Glutamatergic neuron (in vitro differentiated cells): Measurements from ENCODE around the gene GPC6. TPM values are rescaled to one million over a fixed set of nuclear protein-coding genes. Genes with fewer than 3 reads are reported as not detected.

Experiments
- DNase-seq: peaks from one replicate; pipeline ENCODE4 v3.0.0; 2022
- H3K27ac Mint-ChIP-seq: one replicate; pipeline ENCODE4 v1.8.0; 2020; ENCODE audit warnings: mild to moderate bottlenecking, mixed read lengths, inconsistent platforms; ENCODE audit not compliant: unreplicated experiment
- H3K27me3 Mint-ChIP-seq: one replicate; pipeline ENCODE4 v1.8.0; 2020; ENCODE audit warnings: mild to moderate bottlenecking, moderate library complexity, mixed read lengths, inconsistent platforms; ENCODE audit not compliant: unreplicated experiment
- H3K36me3 Mint-ChIP-seq: one replicate; pipeline ENCODE4 v1.8.0; 2020; ENCODE audit warnings: mild to moderate bottlenecking, mixed read lengths, inconsistent platforms; ENCODE audit not compliant: unreplicated experiment
- H3K4me1 Mint-ChIP-seq: one replicate; pipeline ENCODE4 v1.8.0; 2020; ENCODE audit warnings: mild to moderate bottlenecking, low read depth, mixed read lengths, inconsistent platforms; ENCODE audit not compliant: unreplicated experiment
- H3K4me3 Mint-ChIP-seq: one replicate; pipeline ENCODE4 v1.8.0; 2020; ENCODE audit warnings: mild to moderate bottlenecking, mixed read lengths, inconsistent platforms; ENCODE audit not compliant: unreplicated experiment
- H3K9me3 Mint-ChIP-seq: one replicate; pipeline ENCODE4 v1.8.0; 2020; ENCODE audit warnings: mild to moderate bottlenecking, moderate library complexity, mixed read lengths, inconsistent platforms; ENCODE audit not compliant: unreplicated experiment
- CTCF ChIP-seq: fragments of 200-600 bp; sonication (generic); IDR thresholded peaks from one replicate; pipeline ENCODE4 v1.5.0; 2021; ENCODE audit not compliant: partially characterized antibody, unreplicated experiment
- total RNA-seq: library from RNA; stranded (reverse); fragmentation: NEBNext Ultra II Directional; extraction: Animal tissue kit (Norgen Biotek cat#: 25700); gene quantifications from one replicate; pipeline ENCODE4 v1.2.1, GENCODE V29; 2021; ENCODE audit not compliant: unreplicated experiment

Gene GPC6
- total RNA-seq, 1 donor from 2014 or later: 11.8 TPM

GRCh38 chr13:94346261-94347019 lies 1119.8 kb downstream of the GPC6 start:
- Mint-ChIP-seq H3K27ac (no peak overlapping the region), H3K9me3 (no peaks in the 10 kb centered on the region)
- no peak for DNase-seq

GRCh38 chr13:94351292-94351990 lies 1124.8 kb downstream of the GPC6 start:
- no peak for DNase-seq
- Mint-ChIP-seq H3K4me1 (peaks cover 17% of the 10 kb centered on the region), H3K36me3 (no peaks in the 10 kb centered on the region), H3K4me3 (peak overlapping the region; percentile 12), H3K27ac (peak overlapping the region; percentile 87), H3K27me3 (peaks cover 4% of the 10 kb centered on the region), H3K9me3 (peaks cover 4% of the 10 kb centered on the region)
- TF ChIP-seq CTCF: no peak

More at GRCh38 chr13:94346261-94347019, 1119.8 kb downstream of the GPC6 start:
- Mint-ChIP-seq H3K4me1 (peaks cover 22% of the 10 kb centered on the region), H3K36me3 (peaks cover 3% of the 10 kb centered on the region), H3K4me3 (no peak overlapping the region), H3K27me3 (peaks cover 2% of the 10 kb centered on the region)
- no peak for TF ChIP-seq CTCF

- H3K4me3 Mint-ChIP-seq: no peak overlapping the region
- peak overlapping the region; percentile 87 for H3K27ac Mint-ChIP-seq
- TF ChIP-seq CTCF: no peak
- H3K36me3 Mint-ChIP-seq: no peaks in the 10 kb centered on the region
- no peak for DNase-seq
- peaks cover 4% of the 10 kb centered on the region for H3K9me3 Mint-ChIP-seq
- peaks cover 17% of the 10 kb centered on the region for H3K4me1 Mint-ChIP-seq
- peaks cover 4% of the 10 kb centered on the region for H3K27me3 Mint-ChIP-seq
Measured at GRCh38 chr13:94352057-94352456, 1125.5 kb downstream of the GPC6 start.

- Mint-ChIP-seq H3K9me3 (peaks cover 4% of the 10 kb centered on the region), H3K4me3 (no peak overlapping the region), H3K27me3 (peaks cover 4% of the 10 kb centered on the region), H3K27ac (no peak overlapping the region), H3K4me1 (peaks cover 17% of the 10 kb centered on the region), H3K36me3 (peaks cover 5% of the 10 kb centered on the region)
- no peak for DNase-seq
- TF ChIP-seq CTCF: no peak
Measured at GRCh38 chr13:94353167-94353710, 1126.6 kb downstream of the GPC6 start.

GRCh38 chr13:94359875-94360274 lies 1133.3 kb downstream of the GPC6 start:
- H3K9me3 Mint-ChIP-seq: peaks cover 1% of the 10 kb centered on the region
- no peak overlapping the region for H3K4me3 Mint-ChIP-seq
- H3K27me3 Mint-ChIP-seq: peaks cover 4% of the 10 kb centered on the region
- peak overlapping the region; percentile 52 for H3K27ac Mint-ChIP-seq
- H3K4me1 Mint-ChIP-seq: peaks cover 10% of the 10 kb centered on the region
- no peak for TF ChIP-seq CTCF
- no peak for DNase-seq
- H3K36me3 Mint-ChIP-seq: peaks cover 5% of the 10 kb centered on the region
